RWPE1 (cell line): ENCODE data around the gene CPEB3.

Experiments used
- CTCF ChIA-PET: fragments of 350-600 bp; sonication (Branson Sonifier 250); formaldehyde crosslinking; extraction: SDS; loops from one replicate; lab custom pipeline; 2021; lab: Yijun Ruan, JAX
- POLR2A ChIA-PET: fragments of 400-600 bp; formaldehyde crosslinking; extraction: SDS; loops from one replicate; lab custom pipeline; 2020; ENCODE audit warnings: antibody characterized with exemption; ENCODE audit not compliant: low non-redundant PET; lab: Yijun Ruan, JAX
- DNase-seq: peaks from one replicate; pipeline ENCODE4 v3.0.0; 2012; ENCODE audit warnings: low spot score
- H3K27ac ChIP-seq: fragments of 450-650 bp; 2 replicates; pipeline ENCODE4 v1.5.1; 2017
- TF ChIP-seq, protein P1 (sequence below): fragments of 450-650 bp; conservative IDR thresholded peaks from 2 replicates; pipeline ENCODE4 v1.5.1; 2017; ENCODE audit warnings: low read depth, mild to moderate bottlenecking

CPEB3 gene

DNA sequence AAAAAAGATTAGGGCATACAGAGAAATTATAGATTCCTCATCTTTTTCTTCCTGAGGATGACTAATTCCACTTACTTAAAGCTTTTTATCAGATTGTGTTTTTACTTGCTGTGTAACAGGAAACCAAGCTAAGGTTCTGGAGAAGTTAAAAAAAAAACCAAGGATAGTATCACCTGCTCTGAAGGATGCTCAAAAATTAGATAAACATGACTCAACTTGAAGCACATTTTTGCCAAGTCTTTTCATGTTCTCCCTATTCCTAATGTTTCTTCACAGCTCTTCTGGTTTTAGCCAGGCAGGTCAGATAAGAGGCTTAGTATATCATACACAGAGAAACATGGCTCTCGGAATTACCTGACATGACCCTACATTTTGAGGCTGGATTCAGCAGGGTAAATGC is 90.3 kb downstream of the CPEB3 start:
- peak overlapping the region; percentile 82 for H3K27ac ChIP-seq
- peak; percentile 58 for DNase-seq
- POLR2A ChIA-PET = interaction anchor here (0.6 to 0.7 kb wide), 3 partner anchors 40 to 64 kb away, joined by 3 to 4 read pairs (median 3); no protein-coding TSS in a partner anchor
- TF ChIP-seq, protein P1, sequence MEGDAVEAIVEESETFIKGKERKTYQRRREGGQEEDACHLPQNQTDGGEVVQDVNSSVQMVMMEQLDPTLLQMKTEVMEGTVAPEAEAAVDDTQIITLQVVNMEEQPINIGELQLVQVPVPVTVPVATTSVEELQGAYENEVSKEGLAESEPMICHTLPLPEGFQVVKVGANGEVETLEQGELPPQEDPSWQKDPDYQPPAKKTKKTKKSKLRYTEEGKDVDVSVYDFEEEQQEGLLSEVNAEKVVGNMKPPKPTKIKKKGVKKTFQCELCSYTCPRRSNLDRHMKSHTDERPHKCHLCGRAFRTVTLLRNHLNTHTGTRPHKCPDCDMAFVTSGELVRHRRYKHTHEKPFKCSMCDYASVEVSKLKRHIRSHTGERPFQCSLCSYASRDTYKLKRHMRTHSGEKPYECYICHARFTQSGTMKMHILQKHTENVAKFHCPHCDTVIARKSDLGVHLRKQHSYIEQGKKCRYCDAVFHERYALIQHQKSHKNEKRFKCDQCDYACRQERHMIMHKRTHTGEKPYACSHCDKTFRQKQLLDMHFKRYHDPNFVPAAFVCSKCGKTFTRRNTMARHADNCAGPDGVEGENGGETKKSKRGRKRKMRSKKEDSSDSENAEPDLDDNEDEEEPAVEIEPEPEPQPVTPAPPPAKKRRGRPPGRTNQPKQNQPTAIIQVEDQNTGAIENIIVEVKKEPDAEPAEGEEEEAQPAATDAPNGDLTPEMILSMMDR = no peak
- CTCF ChIA-PET = interaction anchor here (0.6 to 1.7 kb wide), 5 partner anchors 22 to 680 kb away, joined by 3 to 9 read pairs (median 4); no protein-coding TSS in a partner anchor

DNA sequence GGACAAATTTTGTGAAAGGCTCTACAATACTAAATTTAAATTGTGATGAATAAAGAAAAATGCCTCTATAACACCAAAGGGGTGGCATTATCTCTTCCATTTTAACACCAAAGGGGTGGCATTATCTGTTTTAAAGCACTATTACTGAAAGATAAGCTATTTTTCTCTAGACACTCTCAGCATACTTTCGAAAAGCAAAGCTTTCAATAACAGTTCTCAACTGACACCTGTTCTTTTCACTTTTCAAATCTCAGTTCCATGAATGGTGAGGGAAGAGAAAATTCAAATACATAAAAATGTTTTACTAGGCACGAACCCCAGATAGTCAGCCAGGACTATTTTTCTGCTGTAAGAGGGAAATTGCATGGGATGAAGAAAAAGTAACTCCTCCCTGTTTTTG is 103.8 kb downstream of the CPEB3 start:
- TF ChIP-seq, protein P1 = no peak
- no peak overlapping the region for H3K27ac ChIP-seq
- no peak for DNase-seq
- ChIA-PET CTCF (interaction anchor here (0.7 kb wide), 1 partner anchor 40 kb away, joined by 3 read pairs; no protein-coding TSS in a partner anchor), POLR2A (no interaction called here)

DNA sequence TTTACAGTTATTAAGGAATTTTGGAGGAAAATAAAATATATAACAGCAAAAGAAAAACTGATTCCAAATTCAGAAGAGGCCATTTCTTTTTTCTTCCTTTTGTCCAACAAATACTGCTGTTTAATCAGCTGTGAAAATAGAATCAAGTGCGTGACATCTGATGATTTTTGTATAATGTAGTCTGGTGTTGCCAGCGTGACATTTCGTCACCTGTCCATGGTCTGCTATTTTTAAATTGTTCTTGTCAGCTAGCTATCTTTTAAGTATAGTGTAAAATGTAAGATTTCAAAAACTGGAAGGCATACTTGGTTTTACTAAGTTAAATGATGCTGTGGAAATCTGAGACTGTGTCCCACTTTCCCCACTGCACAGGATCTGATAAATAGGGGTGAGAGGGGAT is 105.9 kb downstream of the CPEB3 start:
- DNase-seq = no peak
- TF ChIP-seq, protein P1 = no peak
- CTCF ChIA-PET = interaction anchor here (0.6 kb wide), 1 partner anchor 106 kb away, joined by 3 read pairs; no protein-coding TSS in a partner anchor
- no peak overlapping the region for H3K27ac ChIP-seq
- POLR2A ChIA-PET = no interaction called here

DNA sequence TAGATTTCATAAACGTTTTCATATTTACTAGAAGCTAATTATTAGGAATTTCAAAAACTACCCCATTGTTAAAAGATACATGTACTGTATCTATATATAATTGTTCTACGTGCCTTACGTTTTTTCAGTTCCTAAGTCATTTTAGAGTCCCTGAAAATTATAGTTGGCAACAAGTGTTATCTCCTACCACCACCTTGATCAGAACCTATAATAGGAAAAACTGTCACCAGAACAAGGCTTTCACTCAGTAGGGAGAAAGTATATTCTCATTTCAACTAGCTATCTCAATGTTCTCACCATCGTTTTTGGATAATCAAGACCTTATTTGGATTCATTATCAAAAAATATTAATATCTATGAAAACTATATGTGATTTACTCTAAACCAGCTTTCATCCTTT is 107.7 kb downstream of the CPEB3 start:
- POLR2A ChIA-PET = no interaction called here
- CTCF ChIA-PET = interaction anchor here (1.0 kb wide), 1 partner anchor 251 kb away, joined by 3 read pairs; no protein-coding TSS in a partner anchor
- no peak overlapping the region for H3K27ac ChIP-seq
- TF ChIP-seq, protein P1 = no peak
- DNase-seq = no peak

DNA sequence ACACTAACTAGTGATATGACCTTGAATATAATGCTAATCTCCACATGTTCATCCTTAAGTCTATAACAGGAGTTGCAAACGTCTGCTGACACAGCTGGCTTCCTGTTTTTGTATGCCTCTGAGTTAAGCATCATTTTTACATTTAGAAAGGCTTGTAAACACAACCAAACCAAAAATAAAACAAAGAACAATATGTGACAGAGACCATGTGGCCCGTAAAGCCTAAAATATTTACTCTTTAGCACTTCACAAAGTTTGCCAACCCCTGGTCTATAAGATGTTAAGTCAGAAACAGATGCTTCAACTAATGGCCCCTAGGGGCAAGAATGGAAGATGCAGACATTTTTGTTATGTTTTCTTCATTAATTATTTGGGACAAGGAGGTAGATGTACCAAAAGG is 109.3 kb downstream of the CPEB3 start:
- peak; percentile 12 for DNase-seq
- H3K27ac ChIP-seq = no peak overlapping the region
- ChIA-PET CTCF (interaction anchor here (0.8 to 1.1 kb wide), 3 partner anchors 57 to 309 kb away, joined by 3 to 5 read pairs (median 3); no protein-coding TSS in a partner anchor), POLR2A (no interaction called here)
- TF ChIP-seq, protein P1 = no peak

DNA sequence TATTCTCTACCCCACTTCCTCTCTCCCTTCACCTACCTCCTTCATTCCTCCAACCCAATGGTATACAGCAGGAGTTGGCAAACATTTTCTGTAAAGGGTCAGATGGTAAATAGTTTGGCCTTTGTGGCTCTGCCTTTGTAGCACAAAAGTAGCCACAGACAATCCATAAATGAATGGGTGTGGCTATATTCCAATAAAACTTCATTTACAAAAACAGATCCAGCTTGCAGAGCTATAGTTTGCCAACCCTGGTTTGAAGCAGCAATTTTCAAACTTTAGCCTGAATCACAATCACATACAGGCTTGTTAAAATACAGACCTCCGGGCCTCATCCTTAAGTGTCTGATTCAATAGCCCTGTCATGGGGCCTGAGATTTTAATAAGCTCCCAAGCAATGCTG is 110.5 kb downstream of the CPEB3 start:
- CTCF ChIA-PET = interaction anchor here (0.6 to 0.9 kb wide), 4 partner anchors 18 to 1380 kb away, joined by 3 to 4 read pairs (median 4); no protein-coding TSS in a partner anchor
- TF ChIP-seq, protein P1 = no peak
- DNase-seq = no peak
- H3K27ac ChIP-seq = no peak overlapping the region
- POLR2A ChIA-PET = interaction anchor here (0.6 kb wide), 1 partner anchor 71 kb away, joined by 4 read pairs; no protein-coding TSS in a partner anchor
